ENCODE measurements around the gene TMEM88. TPM values are rescaled to one million over a fixed set of nuclear protein-coding genes. Genes with fewer than 3 reads are reported as not detected.
A peak's percentile ranks its signal among the peaks of the same experiment; 100 is the strongest.

Gene TMEM88
- total and polyA plus RNA-seq, 2 of the 8 experiments (the other 6 are each of a cell fraction or from before 2014, with no cell fraction given), result 0.69 to 8.8 TPM

GRCh38 chr17:7834957-7835813 is 19.7 kb upstream of the TMEM88 start:
- H3K18ac ChIP-seq (ENCODE audit: extremely low read depth, low read length), result peak overlapping the region; percentile 60; the same call in 1 of the 2 replicates
- no peak overlapping the region for H4K91ac ChIP-seq (replicated peaks; ENCODE audit: insufficient read length, low read length)
- 0 out of 2 replicates have a peak overlapping the region, but pooled peaks have one; percentile 60 for H2BK12ac ChIP-seq (ENCODE audit: low read depth, low read length)
- H2BK5ac ChIP-seq (ENCODE audit: low read depth, low read length), result peak overlapping the region; percentile 84; the same call in 1 of the 2 replicates
- H3K23ac ChIP-seq (ENCODE audit: insufficient read length), result no peak overlapping the region
- H2BK15ac ChIP-seq (ENCODE audit: low read length), result no peak overlapping the region
- H3K4me3 ChIP-seq (ENCODE audit: extremely low read depth in 1 of 4, insufficient read depth in 2 of 4, low read depth in 3 of 4, low read length in 4 of 4), result peak overlapping the region; percentile 70 to 77 (median 74)
- POLR2A ChIA-PET (ENCODE audit: partially characterized antibody), result interaction anchor here (0.8 to 4.6 kb wide), 12 partner anchors 8 to 227 kb away, joined by 3 to 33 read pairs (median 4); partner anchors contain the start of genes EFNB3, NAA38 and TMEM88
- peaks cover 11 to 56% (median 47%) of the 10 kb centered on the region in 4 experiments for H3K27me3 ChIP-seq (replicated peaks in 1 of 4; ENCODE audit: control insufficient read depth in 3 of 4, extremely low read depth in 1 of 4, insufficient read depth in 3 of 4, low read length in 3 of 4)
- H3K4ac ChIP-seq (replicated peaks; ENCODE audit: insufficient read length, low read depth, low read length), result no peak overlapping the region
- no peak overlapping the region for H4K8ac ChIP-seq (ENCODE audit: extremely low read depth, insufficient read depth, low read length)
- peak overlapping the region in 3 of 4 experiments; percentile 63 to 75 (median 66); a peak in 4 of 7 replicates for H3K9ac ChIP-seq (replicated peaks in 1 of 4; ENCODE audit: extremely low read depth in 1 of 4, low read depth in 3 of 4, low read length in 3 of 4)
- H2AFZ ChIP-seq (ENCODE audit: low read length), result no peak overlapping the region
- CTCF ChIA-PET (ENCODE audit: partially characterized antibody), result interaction anchor here (0.7 to 5.9 kb wide), 17 partner anchors 8 to 179 kb away, joined by 3 to 44 read pairs (median 4); partner anchors contain the start of genes NAA38, RNF227 and TP53
- DNase-seq (ENCODE audit: low read depth in 1 of 2, low spot score in 2 of 2) (peak; percentile 89 to 97), FAIRE-seq (peak; percentile 70)
- peaks cover 0 to 14% of the 10 kb centered on the region in 2 experiments for H4K20me1 ChIP-seq (replicated peaks in 1 of 2; ENCODE audit: control insufficient read depth in 1 of 2, insufficient read depth in 2 of 2, low read length in 2 of 2)
- H3K79me2 ChIP-seq (ENCODE audit: control insufficient read depth in 1 of 2, insufficient read depth in 2 of 2, low read length in 2 of 2), result no peaks in the 10 kb centered on the region
- H3K27ac ChIP-seq (ENCODE audit: low read depth, low read length), result peak overlapping the region; percentile 85
- no peaks in the 10 kb centered on the region for H3K9me3 ChIP-seq (ENCODE audit: insufficient read depth in 2 of 2, low read depth in 1 of 2, low read length in 1 of 2)
- peaks cover 25% of the 10 kb centered on the region for H3K23me2 ChIP-seq (ENCODE audit: low read depth, low read length)
- no peaks in the 10 kb centered on the region for H3K79me1 ChIP-seq (ENCODE audit: low read depth, low read length)
- H2BK120ac ChIP-seq (replicated peaks; ENCODE audit: low read depth, low read length), result no peak overlapping the region
- H3K4me2 ChIP-seq (ENCODE audit: insufficient read depth in 1 of 2, low read depth in 2 of 2, low read length in 2 of 2), result peak overlapping the region; percentile 84 to 93
- H3K4me1 ChIP-seq (replicated peaks in 1 of 4; ENCODE audit: control insufficient read depth in 3 of 4, insufficient read depth in 4 of 4, low read length in 3 of 4), result peaks cover 5 to 24% (median 14%) of the 10 kb centered on the region in 4 experiments
- no peak overlapping the region for H2AK5ac ChIP-seq (ENCODE audit: low read depth, low read length)
- peak overlapping the region; percentile 77 for H4K5ac ChIP-seq (ENCODE audit: insufficient read length, low read depth, low read length)
- H3K56ac ChIP-seq (replicated peaks; ENCODE audit: insufficient read length, low read depth, low read length), result no peak overlapping the region
- no peak overlapping the region for H3K14ac ChIP-seq (ENCODE audit: insufficient read length)
- H2BK20ac ChIP-seq (ENCODE audit: low read length), result no peak overlapping the region
- no peaks in the 10 kb centered on the region for H3K36me3 ChIP-seq (ENCODE audit: control insufficient read depth in 2 of 4, insufficient read depth in 4 of 4, low read length in 3 of 4)
- WGBS, 2 experiments (ENCODE audit: extremely low coverage in 1 of 2, insufficient coverage in 1 of 2, insufficient read length in 1 of 2, insufficient replicate concordance in 2 of 2, low coverage in 1 of 2, low lambda C conversion rate in 2 of 2, missing lambda C conversion rate in 1 of 2), result 1% methylated on average over 35 of the region's 69 CpGs; no CpG with 5 or more reads in 1 of the 2 experiments
- TF ChIP-seq EZH2 (IDR thresholded peaks at IDR 0.05; ENCODE audit: low read depth, low read length, severe bottlenecking) (no peak), CHD2 (IDR thresholded peaks at IDR 0.05; ENCODE audit: low read length) (peak; percentile 85; the same call in 1 of the 2 replicates), BRCA1 (IDR thresholded peaks at IDR 0.05; ENCODE audit: low read depth, low read length) (peak; percentile 68), POLR2AphosphoS5 (IDR thresholded peaks at IDR 0.05; ENCODE audit: low read depth, low read length) (0 out of 2 replicates have a peak, but pooled peaks have one; percentile 47), RAD21 (IDR thresholded peaks at IDR 0.05 in 1 of 2, conservative IDR thresholded peaks at IDR 0.05 in 1 of 2; ENCODE audit: low read depth in 2 of 2, low read length in 2 of 2) (peak; percentile 49 to 62; a peak in 3 of 4 replicates), KDM5A (IDR thresholded peaks at IDR 0.05; ENCODE audit: low read length) (no peak), SP4 (IDR thresholded peaks at IDR 0.05; ENCODE audit: low read length) (0 out of 2 replicates have a peak, but pooled peaks have one; percentile 42), FOSL1 (IDR thresholded peaks at IDR 0.05; ENCODE audit: insufficient read depth, low read depth, low read length) (no peak), E2F6 (IDR thresholded peaks at IDR 0.05) (peak; percentile 48; the same call in 1 of the 2 replicates), NRF1 (IDR thresholded peaks at IDR 0.05; ENCODE audit: low read depth, low read length) (peak; percentile 51)
